ENCODE measurements around the gene MACROD2. TPM values are rescaled to one million over a fixed set of nuclear protein-coding genes. Genes with fewer than 3 reads are reported as not detected.

The MACROD2 gene
- total RNA-seq, 1 experiment from 2014 or later = 1.6 TPM

GRCh38 chr20:14877301-14878028 lies 882.1 kb downstream of the MACROD2 start:
- Histone ChIP-seq H3K56ac (ENCODE audit: insufficient read length, low read depth, low read length) (no peak overlapping the region), H3K4ac (ENCODE audit: low read depth, low read length) (no peak overlapping the region), H3K9me3 (ENCODE audit: control insufficient read depth, low read depth, low read length) (no peaks in the 10 kb centered on the region), H3K27me3 (ENCODE audit: insufficient read depth, low read length) (no peaks in the 10 kb centered on the region), H3K18ac (ENCODE audit: insufficient read length, low read depth, low read length) (no peak overlapping the region), H3K23me2 (ENCODE audit: insufficient read length, low read depth, low read length, poor library complexity, severe bottlenecking) (no peaks in the 10 kb centered on the region), H4K91ac (ENCODE audit: insufficient read length, low read depth, low read length) (no peak overlapping the region), H2BK12ac (ENCODE audit: insufficient read length, low read depth, low read length) (no peak overlapping the region), H2BK120ac (ENCODE audit: low read depth, low read length, poor library complexity, severe bottlenecking) (no peak overlapping the region), H3T11ph (ENCODE audit: low read length) (no peak overlapping the region), H2BK20ac (ENCODE audit: low read depth, low read length, poor library complexity, severe bottlenecking) (no peak overlapping the region), H2AK5ac (ENCODE audit: insufficient read length, low read length) (no peak overlapping the region), H3K27ac (ENCODE audit: insufficient read length, low read depth, low read length) (no peak overlapping the region), H3K23ac (ENCODE audit: insufficient read length, low read depth, low read length) (no peak overlapping the region), H3K14ac (ENCODE audit: insufficient read depth, low read length) (no peak overlapping the region), H2BK5ac (ENCODE audit: insufficient read length, low read length) (no peak overlapping the region), H3K9ac (ENCODE audit: extremely low read depth, insufficient read length, low read length) (no peak overlapping the region), H2AFZ (ENCODE audit: low read length) (no peak overlapping the region), H3K79me1 (ENCODE audit: insufficient read depth, low read depth, low read length, poor library complexity, severe bottlenecking) (no peaks in the 10 kb centered on the region), H4K8ac (replicated peaks; ENCODE audit: insufficient read length, low read depth, low read length) (no peak overlapping the region), H3K4me2 (ENCODE audit: insufficient read depth, insufficient read length, low read length) (no peak overlapping the region), H4K20me1 (ENCODE audit: control insufficient read depth, insufficient read depth, insufficient read length) (no peaks in the 10 kb centered on the region), H4K5ac (ENCODE audit: insufficient read length, low read depth, low read length) (no peak overlapping the region), H3K79me2 (ENCODE audit: insufficient read depth, low read length) (no peaks in the 10 kb centered on the region), H2BK15ac (ENCODE audit: low read depth, low read length) (no peak overlapping the region), H3K4me1 (ENCODE audit: insufficient read depth, low read length) (no peaks in the 10 kb centered on the region)
- 0 out of 7 replicates have a peak overlapping the region, but pooled peaks of 1 of the 3 experiments have one; percentile 45 for H3K27ac Mint-ChIP-seq
- no peaks in the 10 kb centered on the region; the same call in 1 of the 2 replicates for H3K27me3 Mint-ChIP-seq (ENCODE audit: low read depth)
- peaks cover 9 to 20% of the 10 kb centered on the region in 2 experiments for H3K4me1 Mint-ChIP-seq
- DNase-seq = no peak
- H3K36me3 Mint-ChIP-seq (ENCODE audit: insufficient read depth in 1 of 3, low read depth in 3 of 3) = no peaks in the 10 kb centered on the region
- WGBS (ENCODE audit: extremely low coverage, insufficient read length, low lambda C conversion rate) = no CpG with 5 or more reads among the region's 3 CpGs
- H3K9me3 Mint-ChIP-seq = no peaks in the 10 kb centered on the region; a peak in 1 of 5 replicates
- H3K4me3 Mint-ChIP-seq = no peak overlapping the region
- TF ChIP-seq, protein P1, sequence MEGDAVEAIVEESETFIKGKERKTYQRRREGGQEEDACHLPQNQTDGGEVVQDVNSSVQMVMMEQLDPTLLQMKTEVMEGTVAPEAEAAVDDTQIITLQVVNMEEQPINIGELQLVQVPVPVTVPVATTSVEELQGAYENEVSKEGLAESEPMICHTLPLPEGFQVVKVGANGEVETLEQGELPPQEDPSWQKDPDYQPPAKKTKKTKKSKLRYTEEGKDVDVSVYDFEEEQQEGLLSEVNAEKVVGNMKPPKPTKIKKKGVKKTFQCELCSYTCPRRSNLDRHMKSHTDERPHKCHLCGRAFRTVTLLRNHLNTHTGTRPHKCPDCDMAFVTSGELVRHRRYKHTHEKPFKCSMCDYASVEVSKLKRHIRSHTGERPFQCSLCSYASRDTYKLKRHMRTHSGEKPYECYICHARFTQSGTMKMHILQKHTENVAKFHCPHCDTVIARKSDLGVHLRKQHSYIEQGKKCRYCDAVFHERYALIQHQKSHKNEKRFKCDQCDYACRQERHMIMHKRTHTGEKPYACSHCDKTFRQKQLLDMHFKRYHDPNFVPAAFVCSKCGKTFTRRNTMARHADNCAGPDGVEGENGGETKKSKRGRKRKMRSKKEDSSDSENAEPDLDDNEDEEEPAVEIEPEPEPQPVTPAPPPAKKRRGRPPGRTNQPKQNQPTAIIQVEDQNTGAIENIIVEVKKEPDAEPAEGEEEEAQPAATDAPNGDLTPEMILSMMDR (conservative IDR thresholded peaks at IDR 0.05) = no peak

All from H9 (cell line).